WTC11 (cell line): ENCODE data around the gene AKAP8. TPM values are rescaled to one million over a fixed set of nuclear protein-coding genes. Genes with fewer than 3 reads are reported as not detected.

Experiments
- ATAC-seq: fragments of 200-7000 bp; cut with Tn5 transposase; 2 replicates; pipeline ENCODE4 v1.10.0; 2021; ENCODE audit warnings: mild to moderate bottlenecking, moderate library complexity
- CTCF ChIA-PET: fragments of 300-600 bp; sonication (Branson Sonifier 250); formaldehyde crosslinking; loops from one replicate; lab custom pipeline; 2021; ENCODE audit warnings: antibody characterized with exemption; lab: Charles Lee
- POLR2A ChIA-PET: fragments of 350-600 bp; sonication (Branson Sonifier 250); formaldehyde crosslinking; loops from one replicate; lab custom pipeline; 2021; ENCODE audit warnings: antibody characterized with exemption; lab: Charles Lee
- DNase-seq: peaks from one replicate; pipeline ENCODE4 v3.0.0; 2021; ENCODE audit warnings: low spot score
- H3K27ac Mint-ChIP-seq: 2 replicates; pipeline ENCODE4 v1.8.0; 2021; ENCODE audit warnings: mixed read lengths
- H3K27me3 Mint-ChIP-seq: 2 replicates; pipeline ENCODE4 v1.8.0; 2021; ENCODE audit warnings: low read depth, mild to moderate bottlenecking, moderate library complexity, mixed read lengths
- H3K36me3 Mint-ChIP-seq: 2 replicates; pipeline ENCODE4 v1.8.0; 2021; ENCODE audit warnings: mixed read lengths
- H3K4me1 Mint-ChIP-seq: 2 replicates; pipeline ENCODE4 v1.8.0; 2022; ENCODE audit warnings: mixed read lengths
- H3K4me3 Mint-ChIP-seq: 2 replicates; pipeline ENCODE4 v1.8.0; 2021; ENCODE audit warnings: mild to moderate bottlenecking, moderate library complexity, mixed read lengths
- H3K9me3 Mint-ChIP-seq: 2 replicates; pipeline ENCODE4 v1.8.0; 2021; ENCODE audit warnings: mixed read lengths
- ARID4B ChIP-seq: sonication (generic); formaldehyde crosslinking; IDR thresholded peaks from 2 replicates; pipeline ENCODE4 v1.8.0; 2023; ENCODE audit warnings: missing genetic modification reagents, mild to moderate bottlenecking, borderline replicate concordance
- ATF2 ChIP-seq: sonication (generic); formaldehyde crosslinking; IDR thresholded peaks from 2 replicates; pipeline ENCODE4 v1.8.1; 2022; ENCODE audit warnings: low read depth, missing genetic modification reagents, borderline replicate concordance
- CREM ChIP-seq: sonication (generic); formaldehyde crosslinking; IDR thresholded peaks from 2 replicates; pipeline ENCODE4 v1.8.1; 2022; ENCODE audit warnings: mild to moderate bottlenecking, missing genetic modification reagents, moderate library complexity
- CTCF ChIP-seq: fragments of 200-600 bp; IDR thresholded peaks from 2 replicates; pipeline ENCODE4 v1.8.0; 2022; ENCODE audit warnings: antibody characterized with exemption
- E2F1 ChIP-seq: sonication (generic); formaldehyde crosslinking; IDR thresholded peaks from 2 replicates; pipeline ENCODE4 v1.8.0; 2022; ENCODE audit warnings: mild to moderate bottlenecking, missing genetic modification reagents
- E2F4 ChIP-seq: sonication (generic); formaldehyde crosslinking; IDR thresholded peaks from 2 replicates; pipeline ENCODE4 v1.8.1; 2022; ENCODE audit warnings: low read depth, mild to moderate bottlenecking, moderate library complexity, missing genetic modification reagents, borderline replicate concordance
- EMX1 ChIP-seq: fragments of 250-450 bp; sonication (Bioruptor Pico); IDR thresholded peaks from 2 replicates; pipeline ENCODE4 v1.8.0; 2021; ENCODE audit warnings: mild to moderate bottlenecking
- JUN ChIP-seq: sonication (generic); formaldehyde crosslinking; IDR thresholded peaks from 2 replicates; pipeline ENCODE4 v1.8.0; 2023; ENCODE audit warnings: mild to moderate bottlenecking, missing genetic modification reagents
- KAT7 ChIP-seq: sonication (generic); formaldehyde crosslinking; IDR thresholded peaks from 2 replicates; pipeline ENCODE4 v1.8.1; 2023; ENCODE audit warnings: missing genetic modification reagents, mild to moderate bottlenecking, borderline replicate concordance
- MAX ChIP-seq: sonication (generic); formaldehyde crosslinking; IDR thresholded peaks from 2 replicates; pipeline ENCODE4 v1.8.0; 2022; ENCODE audit warnings: mild to moderate bottlenecking, missing genetic modification reagents
- NFYB ChIP-seq: sonication (generic); formaldehyde crosslinking; conservative IDR thresholded peaks from 2 replicates; pipeline ENCODE4 v1.8.0; 2022; ENCODE audit warnings: low read depth, missing genetic modification reagents
- SMAD3 ChIP-seq: sonication (generic); formaldehyde crosslinking; IDR thresholded peaks from 2 replicates; pipeline ENCODE4 v1.8.0; 2022; ENCODE audit warnings: missing genetic modification reagents, mild to moderate bottlenecking, borderline replicate concordance
- STAT6 ChIP-seq: sonication (generic); formaldehyde crosslinking; conservative IDR thresholded peaks from 2 replicates; pipeline ENCODE4 v1.8.1; 2023; ENCODE audit warnings: mild to moderate bottlenecking, low read depth, missing genetic modification reagents, moderate library complexity
- TEAD1 ChIP-seq: sonication (generic); formaldehyde crosslinking; IDR thresholded peaks from 2 replicates; pipeline ENCODE4 v1.8.0; 2022; ENCODE audit warnings: mild to moderate bottlenecking, missing genetic modification reagents
- ZMAT4 ChIP-seq: fragments of 250-450 bp; sonication (Bioruptor Pico); IDR thresholded peaks from 2 replicates; pipeline ENCODE4 v1.9.0; 2021; ENCODE audit warnings: mild to moderate bottlenecking
- ZNF138 ChIP-seq: sonication (generic); formaldehyde crosslinking; conservative IDR thresholded peaks from 2 replicates; pipeline ENCODE4 v1.8.1; 2022; ENCODE audit warnings: mild to moderate bottlenecking, moderate library complexity, missing genetic modification reagents
- ZNF671 ChIP-seq: fragments of 250-450 bp; sonication (Bioruptor Pico); IDR thresholded peaks from 2 replicates; pipeline ENCODE4 v1.8.0; 2021; ENCODE audit warnings: mild to moderate bottlenecking
- total RNA-seq: library from RNA; stranded (reverse); gene quantifications from 3 replicates; pipeline ENCODE4 v1.2.3, GENCODE V29; 2021

Gene AKAP8
- total RNA-seq, 1 experiment from 2014 or later, result 65.9 TPM

GRCh38 chr19:15393963-15394362 is 14.4 kb upstream of the AKAP8 start (continued):
- TF ChIP-seq ZMAT4 (CRISPR knock-in tag), result no peak
- no peak for TF ChIP-seq CREM (CRISPR knock-in tag)
- TF ChIP-seq E2F4 (CRISPR knock-in tag), result no peak
- no peak for TF ChIP-seq ZNF671 (CRISPR knock-in tag)
- TF ChIP-seq MAX (CRISPR knock-in tag), result no peak
- no peak for TF ChIP-seq EMX1 (CRISPR knock-in tag)
- no peak for TF ChIP-seq ZNF138 (CRISPR knock-in tag)
- no peak for TF ChIP-seq KAT7 (CRISPR knock-in tag)

- Mint-ChIP-seq H3K27me3 (no peaks in the 10 kb centered on the region), H3K27ac (no peak overlapping the region), H3K4me3 (no peak overlapping the region), H3K9me3 (no peaks in the 10 kb centered on the region), H3K36me3 (peaks cover 48% of the 10 kb centered on the region), H3K4me1 (no peaks in the 10 kb centered on the region)
- DNase-seq, result no peak
- TF ChIP-seq TEAD1, result no peak
- TF ChIP-seq E2F1 (CRISPR knock-in tag), result no peak
- TF ChIP-seq SMAD3 (CRISPR knock-in tag), result no peak
- no peak for TF ChIP-seq ARID4B (CRISPR knock-in tag)
- no peak for TF ChIP-seq ZMAT4 (CRISPR knock-in tag)
- no peak for TF ChIP-seq ZNF138 (CRISPR knock-in tag)
- no peak for TF ChIP-seq JUN
- TF ChIP-seq NFYB, result no peak
- TF ChIP-seq ATF2 (CRISPR knock-in tag), result no peak
- TF ChIP-seq STAT6 (CRISPR knock-in tag), result no peak
- no peak for TF ChIP-seq CTCF
- ATAC-seq, result no peak
- CTCF ChIA-PET, result interaction anchor here (0.6 kb wide), 1 partner anchor 215 kb away, joined by 3 read pairs; no protein-coding TSS in a partner anchor
- POLR2A ChIA-PET, result no interaction called here
Measured at GRCh38 chr19:15390814-15391213, 11.2 kb upstream of the AKAP8 start.
